NCI-H2107 treated with DMSO at 0.1 percent for 48 hours (cell line): ENCODE measurements around the gene TNFSF12.

Source experiments
- DNase-seq: peaks from one replicate; lab custom pipeline; 2025; ENCODE audit not compliant: unreplicated experiment; lab: John Stamatoyannopoulos, UW

Gene TNFSF12

GRCh38 chr17:7541074-7541621 is 7.7 kb upstream of the TNFSF12 start:
- no peak for DNase-seq

GRCh38 chr17:7544911-7545310 is 3.9 kb upstream of the TNFSF12 start:
- no peak for DNase-seq

- no peak for DNase-seq
Observed at GRCh38 chr17:7549401-7550055, 670 bp downstream of the TNFSF12 start.

GRCh38 chr17:7550344-7550743 is 1.5 kb downstream of the TNFSF12 start:
- no peak for DNase-seq

- no peak for DNase-seq
Observed at GRCh38 chr17:7551396-7551795, 2.5 kb downstream of the TNFSF12 start.

GRCh38 chr17:7552621-7553051 is 3.8 kb downstream of the TNFSF12 start:
- no peak for DNase-seq

GRCh38 chr17:7553356-7553755 is 4.5 kb downstream of the TNFSF12 start:
- DNase-seq, result no peak

- DNase-seq, result no peak
Observed at GRCh38 chr17:7555320-7555948, 6.6 kb downstream of the TNFSF12 start.

- DNase-seq, result no peak
Observed at GRCh38 chr17:7556627-7557026, 7.8 kb downstream of the TNFSF12 start.

GRCh38 chr17:7557147-7557764 is 8.4 kb downstream of the TNFSF12 start:
- no peak for DNase-seq

- DNase-seq, result no peak
Observed at GRCh38 chr17:7557775-7558543, 9.1 kb downstream of the TNFSF12 start.

GRCh38 chr17:7558544-7559319 is 9.9 kb downstream of the TNFSF12 start, which contains the start of gene TNFSF13:
TSS of gene TNFSF13 (plus strand) at chr17:7558750. CDS start at chr17:7559040, 290 bp downstream.
- no peak for DNase-seq

GRCh38 chr17:7559320-7560171 is 10.7 kb downstream of the TNFSF12 start:
- no peak for DNase-seq

- DNase-seq, result no peak
Observed at GRCh38 chr17:7560172-7561027, 11.5 kb downstream of the TNFSF12 start.

- DNase-seq, result peak; percentile 59
Observed at GRCh38 chr17:7561028-7561575, 12.2 kb downstream of the TNFSF12 start.

GRCh38 chr17:7561589-7562207 is 12.8 kb downstream of the TNFSF12 start, which contains the start of gene SENP3:
TSS of gene SENP3 (plus strand) at chr17:7561919. CDS start at chr17:7563077, 1,158 bp downstream.
- DNase-seq, result no peak

GRCh38 chr17:7562208-7562605 is 13.3 kb downstream of the TNFSF12 start:
- DNase-seq, result no peak
